ENCODE data around the gene ABLIM2.

The ABLIM2 gene

DNA sequence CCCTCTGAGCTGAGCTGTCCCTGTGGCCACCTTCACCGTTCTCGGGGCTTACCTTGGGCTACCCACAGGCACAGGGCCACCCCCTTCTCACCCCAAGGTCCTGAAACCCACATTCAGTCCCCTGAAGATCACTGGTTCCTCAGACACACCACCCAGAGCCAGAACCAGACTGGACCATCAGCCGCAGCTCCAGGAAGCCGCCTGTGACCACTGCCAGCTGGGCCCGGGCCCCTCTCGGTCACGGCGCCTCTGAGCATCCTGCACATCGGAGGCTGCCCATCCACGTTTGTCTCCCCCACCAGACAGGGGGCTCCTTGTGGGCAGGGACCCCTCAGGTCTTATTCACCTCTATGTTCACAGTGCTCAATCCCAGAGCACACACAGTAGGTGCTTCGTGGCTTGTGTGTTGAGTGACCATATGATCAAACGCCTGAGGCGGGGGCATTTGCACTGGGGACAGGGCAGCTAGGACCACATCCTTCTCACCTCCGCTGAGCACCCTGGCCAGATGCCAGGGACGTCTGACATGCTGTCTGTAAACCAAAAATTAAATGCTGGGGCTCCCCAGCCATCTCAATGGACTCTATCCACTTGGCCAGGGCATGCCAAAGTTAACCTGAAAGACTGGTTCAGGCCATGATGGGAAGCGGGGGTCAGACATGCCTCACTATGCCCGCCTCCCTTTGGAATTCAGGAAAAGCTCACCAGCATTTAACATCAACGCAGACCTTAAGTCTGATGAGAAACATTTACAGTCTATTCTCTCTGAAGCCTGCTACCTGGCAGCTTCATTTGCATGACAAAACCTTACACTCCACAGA lies 109.5 kb downstream of the ABLIM2 start:
- TF ChIP-seq, protein P1, sequence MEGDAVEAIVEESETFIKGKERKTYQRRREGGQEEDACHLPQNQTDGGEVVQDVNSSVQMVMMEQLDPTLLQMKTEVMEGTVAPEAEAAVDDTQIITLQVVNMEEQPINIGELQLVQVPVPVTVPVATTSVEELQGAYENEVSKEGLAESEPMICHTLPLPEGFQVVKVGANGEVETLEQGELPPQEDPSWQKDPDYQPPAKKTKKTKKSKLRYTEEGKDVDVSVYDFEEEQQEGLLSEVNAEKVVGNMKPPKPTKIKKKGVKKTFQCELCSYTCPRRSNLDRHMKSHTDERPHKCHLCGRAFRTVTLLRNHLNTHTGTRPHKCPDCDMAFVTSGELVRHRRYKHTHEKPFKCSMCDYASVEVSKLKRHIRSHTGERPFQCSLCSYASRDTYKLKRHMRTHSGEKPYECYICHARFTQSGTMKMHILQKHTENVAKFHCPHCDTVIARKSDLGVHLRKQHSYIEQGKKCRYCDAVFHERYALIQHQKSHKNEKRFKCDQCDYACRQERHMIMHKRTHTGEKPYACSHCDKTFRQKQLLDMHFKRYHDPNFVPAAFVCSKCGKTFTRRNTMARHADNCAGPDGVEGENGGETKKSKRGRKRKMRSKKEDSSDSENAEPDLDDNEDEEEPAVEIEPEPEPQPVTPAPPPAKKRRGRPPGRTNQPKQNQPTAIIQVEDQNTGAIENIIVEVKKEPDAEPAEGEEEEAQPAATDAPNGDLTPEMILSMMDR (conservative IDR thresholded peaks at IDR 0.05): no peak
- no peak overlapping the region; the same call in 1 of the 2 replicates for H3K27ac ChIP-seq

DNA sequence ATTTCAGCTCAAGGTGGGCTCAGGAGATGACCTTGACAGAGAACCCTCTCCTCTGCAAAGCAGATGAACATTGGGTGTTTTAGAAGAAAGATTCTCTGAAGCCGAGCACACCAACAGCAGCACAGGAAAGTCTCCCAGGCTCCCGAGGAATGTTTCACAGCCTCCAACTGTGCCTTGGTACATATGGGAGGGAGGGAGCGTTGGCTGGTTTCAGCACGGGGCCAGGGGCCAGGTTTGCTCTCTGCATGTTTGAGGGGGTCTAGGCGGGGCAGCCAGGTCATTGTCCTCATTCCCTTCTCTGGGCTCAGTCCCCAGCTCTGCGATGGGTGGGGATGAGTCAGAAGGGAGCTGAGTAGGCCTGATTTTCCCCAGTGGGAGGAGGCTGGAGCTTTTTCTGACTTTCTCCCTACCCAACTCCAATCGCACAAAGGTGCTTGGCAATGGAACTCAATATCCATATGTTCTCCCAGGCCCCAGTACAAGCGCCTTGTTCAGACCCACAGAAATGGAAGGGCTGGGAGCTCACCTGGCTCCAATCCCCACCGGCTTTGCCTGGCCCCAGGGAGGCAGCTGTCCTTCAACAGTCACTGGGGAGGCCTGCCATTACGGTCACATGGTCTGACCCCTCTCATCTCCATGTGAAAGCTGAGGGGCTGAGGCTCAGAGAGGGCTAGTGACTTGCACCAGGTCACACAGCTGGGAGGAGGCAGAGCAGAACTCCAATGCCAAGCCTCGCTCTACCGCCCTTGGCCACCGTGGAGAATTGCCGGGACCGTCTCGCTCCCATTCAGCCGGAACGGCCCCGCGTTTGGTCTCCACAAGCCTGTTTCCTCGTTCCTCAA lies 110.6 kb downstream of the ABLIM2 start:
- H3K27ac ChIP-seq: no peak overlapping the region
- TF ChIP-seq, protein P1 (conservative IDR thresholded peaks at IDR 0.05): no peak

DNA sequence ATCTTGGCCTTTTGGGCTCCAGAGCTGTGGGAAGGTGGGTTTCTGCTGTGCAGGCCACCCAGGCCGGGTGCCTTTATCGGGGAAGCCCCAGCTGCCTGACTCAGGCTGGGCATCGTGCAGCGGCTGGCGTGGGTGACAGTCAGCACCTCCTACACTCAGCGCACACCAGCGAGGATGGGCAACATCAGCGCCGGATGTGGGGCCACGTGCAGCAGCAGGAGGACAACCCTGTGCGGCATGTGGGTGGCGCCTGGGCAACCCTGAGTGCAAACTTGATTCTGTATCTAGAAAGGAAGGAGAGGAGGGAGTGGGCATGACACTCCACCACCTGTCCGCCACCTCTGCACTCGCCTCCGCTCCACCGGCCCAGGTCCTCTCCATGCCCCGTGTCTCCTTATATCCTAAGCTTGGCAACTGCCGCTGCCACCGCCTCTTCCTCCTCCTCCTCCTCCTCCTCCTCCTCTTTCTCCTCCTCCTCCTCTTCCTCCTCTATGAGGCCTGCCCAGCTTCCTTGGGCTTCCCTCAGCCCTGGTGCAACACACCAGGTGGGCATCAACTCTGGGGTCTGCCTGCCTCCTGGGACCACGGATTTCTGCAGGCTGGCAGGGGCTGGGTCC lies 111.6 kb downstream of the ABLIM2 start:
- H3K27ac ChIP-seq: no peak overlapping the region
- TF ChIP-seq, protein P1 (conservative IDR thresholded peaks at IDR 0.05): no peak

DNA sequence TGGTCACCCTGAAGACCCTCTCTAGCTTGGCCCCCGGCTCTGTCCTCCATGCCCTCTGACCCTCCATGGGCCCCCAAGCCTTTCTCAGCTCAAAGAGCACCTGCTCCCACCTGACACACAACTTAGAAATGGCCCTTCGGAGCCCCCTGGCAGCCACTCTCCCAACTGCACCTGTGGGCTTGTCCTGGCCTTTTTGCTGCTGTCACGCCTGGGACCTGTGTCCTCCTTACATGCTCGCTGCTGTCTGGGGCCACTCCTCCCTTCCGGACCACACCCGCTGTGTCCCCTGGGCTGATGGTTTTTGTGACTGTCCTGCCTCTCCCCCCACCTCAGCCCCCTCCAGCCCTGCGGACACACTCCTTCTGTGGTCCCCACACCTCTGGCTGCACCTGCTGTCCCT lies 112.7 kb downstream of the ABLIM2 start:
- no peak overlapping the region for H3K27ac ChIP-seq
- TF ChIP-seq, protein P1 (conservative IDR thresholded peaks at IDR 0.05): no peak

DNA sequence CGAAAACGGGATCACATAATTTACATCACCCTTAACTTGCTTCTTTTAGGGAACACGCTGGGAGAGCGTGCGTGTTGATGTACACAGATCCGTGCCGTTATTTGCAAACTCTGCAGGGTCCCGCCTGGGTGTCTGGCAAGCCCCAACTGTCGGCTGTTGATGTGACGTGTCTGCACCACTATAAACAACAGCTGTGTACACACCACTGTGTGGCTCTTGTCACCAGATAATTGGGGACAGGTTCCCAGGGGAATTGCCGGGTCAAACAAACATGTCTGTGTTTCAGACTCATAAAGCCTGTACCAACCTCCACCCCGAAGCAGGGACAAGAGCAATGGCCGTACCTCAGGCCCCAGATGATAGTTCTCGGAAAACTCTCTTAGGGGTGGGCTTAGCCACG lies 113.9 kb downstream of the ABLIM2 start:
- H3K27ac ChIP-seq: no peak overlapping the region
- TF ChIP-seq, protein P1 (conservative IDR thresholded peaks at IDR 0.05): no peak

DNA sequence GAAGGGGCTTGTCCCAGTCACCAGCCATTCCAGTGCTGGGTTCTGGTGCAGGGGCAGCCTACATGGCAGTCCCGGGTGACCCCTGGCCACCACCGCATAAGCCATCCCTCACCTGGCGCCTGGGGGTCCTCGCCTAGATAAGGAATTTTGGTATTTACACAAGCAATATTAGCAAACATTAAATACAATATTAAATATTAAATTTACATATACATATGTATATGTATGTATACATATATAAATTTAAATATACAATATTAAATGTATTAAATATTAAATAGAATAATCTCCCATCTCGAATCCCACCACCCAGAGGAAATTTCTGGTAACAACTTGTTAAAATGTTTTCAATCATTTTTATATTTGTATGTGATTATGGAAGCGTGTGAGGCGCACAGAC lies 114.4 kb downstream of the ABLIM2 start:
- H3K27ac ChIP-seq: no peak overlapping the region
- TF ChIP-seq, protein P1 (conservative IDR thresholded peaks at IDR 0.05): no peak

DNA sequence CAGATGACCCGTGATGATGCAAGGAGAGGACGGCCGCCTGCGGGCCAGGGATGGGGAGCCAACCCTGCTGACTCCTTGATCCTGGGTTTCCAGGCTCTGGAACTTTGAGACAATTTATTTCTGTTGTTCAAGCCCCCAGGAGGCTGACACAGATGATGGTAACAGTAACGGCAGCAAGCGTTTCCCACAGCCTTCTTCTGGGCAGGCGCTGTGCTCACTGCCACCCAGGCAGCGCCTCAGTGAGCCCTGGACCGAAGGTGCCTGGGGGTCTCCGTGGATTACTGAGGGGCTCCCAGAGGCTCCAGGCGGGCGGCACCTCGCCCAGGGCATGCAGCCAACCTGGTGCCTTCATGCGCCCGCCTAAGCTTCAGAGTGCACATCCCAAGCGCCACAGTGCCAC lies 115.0 kb downstream of the ABLIM2 start:
- no peak overlapping the region for H3K27ac ChIP-seq
- TF ChIP-seq, protein P1 (conservative IDR thresholded peaks at IDR 0.05): no peak
